Brain pericyte (primary cell): ENCODE data around the gene KCND2.
"Not testable (repeated sequence)": the region's sequence is repeated elsewhere in the genome, so short reads cannot be mapped to it uniquely, and the experiment has no call there.

ENCODE experiments used
- DNase-seq: peaks from one replicate; pipeline ENCODE4 v3.0.0-alpha.2; 2012; ENCODE audit warnings: low read depth, low spot score

KCND2 gene

GRCh38 chr7:120272701-120273475 is at the start of gene KCND2:
TSS of gene KCND2 (plus strand) at chr7:120273175.
- DNase-seq: no peak

DNA sequence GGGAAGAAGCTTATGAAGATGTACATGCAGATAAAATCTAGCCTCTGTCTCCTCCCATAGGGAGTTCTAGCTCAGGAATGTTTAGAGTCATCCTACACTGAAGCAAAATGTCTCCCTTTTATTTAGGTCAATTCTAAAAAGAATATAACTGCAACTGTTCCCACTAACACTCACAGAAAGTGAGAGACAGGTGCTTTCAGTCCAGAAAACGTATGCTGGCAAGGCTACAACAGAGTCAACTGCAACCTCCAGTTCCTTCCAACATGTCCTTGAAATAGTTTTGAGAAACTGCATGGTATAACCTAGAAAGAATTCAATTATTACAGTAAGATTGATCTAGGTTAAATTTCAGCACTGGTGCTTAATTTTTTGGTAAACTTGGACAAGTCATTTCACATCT is 46.8 kb upstream of the KCND2 start:
- DNase-seq: no peak

GRCh38 chr7:120227255-120227654 is 45.7 kb upstream of the KCND2 start:
- no peak for DNase-seq

DNA sequence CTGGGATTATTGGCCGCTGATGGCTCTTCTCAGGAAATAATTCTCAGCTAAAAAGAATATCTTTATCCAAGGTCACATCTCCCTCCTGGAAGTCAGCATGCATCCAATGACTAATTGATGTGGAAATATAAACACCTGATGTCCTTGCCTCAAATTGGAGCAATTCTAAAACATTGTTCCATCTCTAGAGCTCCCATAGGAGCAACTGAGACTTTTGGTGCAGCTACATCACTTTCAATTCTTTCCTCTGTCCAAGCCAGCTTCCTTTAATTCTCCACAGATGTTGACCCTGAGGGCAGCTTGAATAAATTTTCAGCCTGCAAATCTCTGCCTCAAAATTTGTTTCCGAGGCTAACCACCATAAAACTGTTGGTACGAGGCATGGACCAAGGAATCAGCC is 43.9 kb upstream of the KCND2 start:
- no peak for DNase-seq

DNA sequence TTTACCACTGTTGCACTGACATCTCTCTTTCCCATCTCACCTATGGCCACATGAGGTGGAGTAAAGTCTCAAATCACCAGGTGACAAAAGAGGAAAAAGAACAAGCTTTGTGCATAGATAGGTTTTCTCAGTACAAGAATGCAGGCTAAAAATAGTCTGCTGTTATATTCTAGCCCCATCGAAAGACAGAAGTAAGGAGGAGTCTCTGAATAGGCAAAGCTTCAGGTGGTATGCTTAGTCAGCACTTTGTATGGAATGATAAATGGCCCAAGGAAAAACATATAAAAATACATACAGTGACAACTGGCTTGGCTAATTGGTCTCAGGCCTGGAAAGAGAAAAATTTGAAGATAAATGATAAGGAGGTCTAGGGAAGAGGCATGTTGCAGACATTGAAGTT is 39.6 kb upstream of the KCND2 start:
- DNase-seq: no peak

GRCh38 chr7:120240350-120240749 is 32.6 kb upstream of the KCND2 start:
- not testable (repeated sequence) for DNase-seq

DNA sequence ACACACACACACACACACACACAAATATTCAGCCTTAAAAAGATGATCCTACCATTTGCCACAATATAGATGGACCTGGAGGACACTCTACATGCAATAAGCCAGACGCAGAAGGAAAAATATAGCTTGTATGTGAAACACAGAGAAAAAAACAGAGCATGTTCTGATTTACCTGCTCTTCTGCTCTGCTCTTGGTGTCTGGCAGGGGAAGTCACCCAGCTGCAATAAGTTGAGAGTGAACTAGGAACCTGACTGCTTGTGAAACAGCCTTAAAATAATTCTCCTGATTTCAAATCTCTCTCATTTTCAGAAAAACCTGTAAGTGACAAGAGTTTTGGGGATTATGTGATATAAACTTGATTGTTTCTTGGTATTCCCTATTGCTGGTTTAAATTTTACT is 31.0 kb upstream of the KCND2 start:
- DNase-seq: no peak

DNA sequence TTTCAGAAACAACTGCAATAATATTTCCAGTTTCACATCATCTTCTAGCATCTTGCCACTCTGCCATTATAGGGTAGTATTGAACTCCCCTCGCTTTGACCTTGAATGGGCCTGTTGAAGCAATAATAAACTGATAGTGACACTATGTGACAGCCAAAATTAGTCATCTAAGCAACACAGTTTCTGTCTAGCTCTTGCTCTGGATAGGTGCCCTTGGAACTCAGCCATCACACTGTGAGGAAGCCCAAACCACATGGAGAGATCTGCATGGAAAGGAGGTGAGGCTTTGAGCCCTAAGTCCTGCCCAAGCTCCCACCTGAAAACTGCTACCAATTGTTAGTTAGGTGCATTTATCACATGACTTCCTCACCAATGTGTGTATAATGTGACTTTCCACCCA is 18.1 kb upstream of the KCND2 start:
- no peak for DNase-seq

DNA sequence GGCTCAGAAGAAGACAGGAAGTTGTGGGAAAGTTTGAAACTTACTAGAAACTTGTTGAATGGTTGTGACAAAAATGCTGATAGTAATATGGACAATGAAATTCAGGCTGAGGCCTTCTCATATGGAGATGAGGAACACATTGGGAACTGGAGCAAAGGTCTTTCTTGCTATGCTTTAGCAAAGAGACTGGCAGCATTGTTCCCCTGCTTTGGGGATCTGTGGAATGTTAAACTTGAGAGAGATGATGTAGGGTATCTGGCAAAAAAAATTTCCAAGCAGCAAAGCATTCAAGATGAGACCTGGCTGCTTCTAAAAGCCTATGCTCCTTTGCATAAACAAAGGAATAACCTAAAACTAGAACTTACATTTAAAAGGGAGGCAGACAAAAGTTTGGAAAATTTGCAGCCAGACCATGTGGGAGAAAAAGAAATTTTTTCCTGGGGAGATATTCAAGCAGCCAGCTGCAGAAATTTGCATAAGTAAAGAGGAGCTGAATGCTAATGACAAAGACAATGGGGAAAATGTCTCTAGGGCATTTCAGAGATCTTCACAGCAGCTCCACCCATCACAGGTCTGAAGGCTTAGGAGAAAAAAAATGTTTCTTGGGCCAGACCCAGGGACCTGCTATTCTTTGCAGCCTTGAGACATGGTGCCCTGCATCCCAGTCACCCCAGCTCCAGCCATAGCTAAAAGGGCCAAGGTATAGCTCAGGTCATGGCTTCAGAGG is 16.5 kb upstream of the KCND2 start:
- no peak for DNase-seq

- DNase-seq: no peak
Observed at GRCh38 chr7:120259386-120259785, 13.6 kb upstream of the KCND2 start.

GRCh38 chr7:120260111-120260510 is 12.9 kb upstream of the KCND2 start:
- no peak for DNase-seq

- peak; percentile 27 for DNase-seq
Observed at GRCh38 chr7:120272261-120272660, 714 bp upstream of the KCND2 start.

- DNase-seq: no peak
Observed at GRCh38 chr7:120273476-120273975, 551 bp downstream of the KCND2 start.

DNA sequence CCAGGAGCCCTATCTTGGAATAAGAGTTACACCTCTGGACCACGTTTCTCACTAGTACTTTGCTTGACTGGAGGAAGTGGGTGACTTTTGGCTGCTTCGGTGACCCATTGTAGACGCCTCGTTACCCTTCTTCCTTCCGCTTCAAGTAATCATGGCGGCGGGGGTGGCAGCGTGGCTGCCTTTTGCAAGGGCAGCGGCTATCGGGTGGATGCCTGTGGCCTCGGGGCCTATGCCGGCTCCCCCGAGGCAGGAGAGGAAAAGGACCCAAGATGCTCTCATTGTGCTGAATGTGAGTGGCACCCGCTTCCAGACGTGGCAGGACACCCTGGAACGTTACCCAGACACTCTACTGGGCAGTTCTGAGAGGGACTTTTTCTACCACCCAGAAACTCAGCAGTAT is 1.5 kb downstream of the KCND2 start:
- no peak for DNase-seq

GRCh38 chr7:120274899-120275298 is 1.9 kb downstream of the KCND2 start:
- no peak for DNase-seq

DNA sequence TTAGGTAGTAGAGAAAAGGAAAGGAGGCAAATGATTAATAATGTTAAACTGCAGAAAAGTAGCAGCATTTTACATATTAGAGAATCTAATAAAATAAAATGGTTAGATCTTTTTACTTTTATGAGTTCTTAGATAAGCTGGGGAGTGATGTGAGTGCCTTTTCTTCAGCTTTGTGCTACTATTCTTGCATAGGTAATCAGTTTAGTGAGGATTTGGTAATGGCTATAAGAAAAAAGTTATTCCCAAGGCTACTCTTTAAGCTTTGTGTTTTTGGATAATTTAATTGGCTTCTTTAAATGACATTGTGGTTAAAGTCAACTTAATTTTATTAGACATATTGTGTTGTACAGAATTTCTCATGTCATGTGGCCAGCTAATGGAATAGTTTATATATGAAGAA is 3.7 kb downstream of the KCND2 start:
- no peak for DNase-seq

- no peak for DNase-seq
Observed at GRCh38 chr7:120278773-120279172, 5.8 kb downstream of the KCND2 start.

DNA sequence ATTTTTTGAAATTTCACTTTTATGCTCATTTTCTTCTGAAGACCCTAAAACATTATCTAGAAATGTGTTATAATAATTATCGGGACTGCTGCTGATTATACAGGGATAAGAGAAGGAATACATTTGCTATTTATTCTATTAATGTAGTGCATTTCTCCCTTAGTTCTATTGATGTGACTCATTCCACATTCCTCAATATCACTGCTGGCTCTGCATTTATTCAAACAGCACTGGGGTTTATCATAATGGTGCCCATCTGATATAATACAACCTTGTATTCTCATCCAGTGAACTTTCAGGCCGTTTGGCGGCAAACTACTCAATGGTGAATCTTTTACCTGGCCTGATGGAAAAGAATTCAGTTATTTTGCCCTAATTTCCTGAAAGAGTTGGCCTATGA is 7.8 kb downstream of the KCND2 start:
- no peak for DNase-seq

DNA sequence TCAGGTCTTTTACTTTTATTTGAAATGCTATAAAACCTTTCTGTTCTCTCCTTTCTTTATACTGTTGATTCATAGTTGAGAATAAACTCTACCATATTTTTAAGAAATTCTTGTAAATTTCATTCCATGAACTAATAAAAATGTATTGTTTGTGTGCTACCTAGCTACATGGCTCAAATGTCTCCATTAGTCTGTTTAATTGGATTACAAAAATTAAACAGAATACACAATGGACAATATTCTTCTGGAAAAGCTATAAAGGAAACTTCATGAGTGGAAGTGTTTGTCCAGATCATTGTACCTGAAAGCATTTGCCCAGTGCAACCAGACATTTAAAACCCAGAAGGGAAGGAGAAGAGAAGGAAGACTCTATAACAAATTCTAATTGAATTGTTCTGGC is 20.1 kb downstream of the KCND2 start:
- no peak for DNase-seq

DNA sequence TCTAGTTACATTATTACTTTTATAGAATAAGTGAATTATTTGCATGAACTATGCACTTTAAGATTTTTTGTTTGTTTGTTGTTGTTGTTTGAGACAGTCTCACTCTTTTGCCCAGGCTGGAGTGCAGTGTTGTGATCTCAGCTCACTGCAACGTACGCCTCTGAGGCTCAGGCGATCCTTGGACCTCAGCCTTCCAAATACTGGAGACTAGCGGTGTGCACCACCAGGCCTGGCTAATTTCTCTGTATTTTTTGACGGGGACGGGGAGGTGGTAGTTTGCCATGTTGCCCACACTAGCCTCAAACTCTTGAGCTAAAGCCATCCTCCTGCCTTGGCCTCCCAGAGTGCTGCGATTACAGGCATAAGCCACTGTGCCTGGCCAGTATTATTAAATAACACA is 29.2 kb downstream of the KCND2 start:
- no peak for DNase-seq

DNA sequence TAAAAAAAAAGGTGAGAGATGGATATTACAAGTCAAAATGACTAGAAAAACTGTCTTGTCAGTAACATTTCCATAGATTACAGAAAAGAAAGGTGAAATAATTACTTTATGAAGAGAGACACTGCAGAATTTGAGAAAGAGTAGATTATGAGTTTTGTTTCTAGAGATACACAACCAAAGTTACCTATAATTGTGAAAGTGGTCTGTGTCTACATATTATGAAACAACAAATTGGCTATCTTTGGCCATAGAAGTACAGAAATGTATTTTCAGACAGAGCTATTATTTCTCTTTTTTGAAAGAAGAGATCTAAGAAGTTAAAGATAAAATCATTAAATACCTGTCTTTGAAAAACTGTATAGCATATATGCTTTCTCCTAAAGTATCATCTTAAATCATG is 30.1 kb downstream of the KCND2 start:
- DNase-seq: no peak

GRCh38 chr7:120304674-120305073 is 31.7 kb downstream of the KCND2 start:
- no peak for DNase-seq

DNA sequence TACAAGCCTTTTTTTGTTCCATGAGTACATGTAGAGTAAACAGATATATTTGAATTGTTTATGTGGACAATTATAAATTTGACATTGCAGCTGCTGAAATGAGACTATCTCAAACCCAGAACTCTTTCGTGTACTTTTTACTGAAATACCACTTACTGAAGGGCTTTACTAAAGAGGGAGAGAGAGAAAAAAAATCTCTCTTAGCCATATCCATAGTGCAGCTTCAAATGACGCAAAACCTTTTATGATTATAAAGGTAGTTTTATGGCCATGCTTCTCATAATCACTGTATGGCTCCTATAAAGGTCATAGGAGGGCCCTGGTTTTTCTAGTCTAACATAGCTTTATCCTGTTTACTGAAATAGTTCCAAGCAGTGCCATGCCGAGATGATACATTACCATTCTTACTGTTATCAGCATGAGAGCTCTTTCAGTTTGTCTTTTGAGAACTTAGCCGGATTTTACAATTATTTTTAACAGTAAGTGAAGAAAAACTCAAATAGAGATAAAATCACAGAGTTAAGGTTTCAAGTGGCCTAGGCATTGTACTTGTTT is 35.1 kb downstream of the KCND2 start:
- no peak for DNase-seq
